HG03558 (cell line): Measurements from ENCODE around the gene WNT11.

Experiments
- ATAC-seq: cut with Tn5 transposase; IDR thresholded peaks from one replicate; pipeline ENCODE4 v1.9.1; 2021; ENCODE audit warnings: moderate number of reproducible peaks; ENCODE audit not compliant: unreplicated experiment; ENCODE audit errors: extremely low read depth

WNT11 gene

DNA sequence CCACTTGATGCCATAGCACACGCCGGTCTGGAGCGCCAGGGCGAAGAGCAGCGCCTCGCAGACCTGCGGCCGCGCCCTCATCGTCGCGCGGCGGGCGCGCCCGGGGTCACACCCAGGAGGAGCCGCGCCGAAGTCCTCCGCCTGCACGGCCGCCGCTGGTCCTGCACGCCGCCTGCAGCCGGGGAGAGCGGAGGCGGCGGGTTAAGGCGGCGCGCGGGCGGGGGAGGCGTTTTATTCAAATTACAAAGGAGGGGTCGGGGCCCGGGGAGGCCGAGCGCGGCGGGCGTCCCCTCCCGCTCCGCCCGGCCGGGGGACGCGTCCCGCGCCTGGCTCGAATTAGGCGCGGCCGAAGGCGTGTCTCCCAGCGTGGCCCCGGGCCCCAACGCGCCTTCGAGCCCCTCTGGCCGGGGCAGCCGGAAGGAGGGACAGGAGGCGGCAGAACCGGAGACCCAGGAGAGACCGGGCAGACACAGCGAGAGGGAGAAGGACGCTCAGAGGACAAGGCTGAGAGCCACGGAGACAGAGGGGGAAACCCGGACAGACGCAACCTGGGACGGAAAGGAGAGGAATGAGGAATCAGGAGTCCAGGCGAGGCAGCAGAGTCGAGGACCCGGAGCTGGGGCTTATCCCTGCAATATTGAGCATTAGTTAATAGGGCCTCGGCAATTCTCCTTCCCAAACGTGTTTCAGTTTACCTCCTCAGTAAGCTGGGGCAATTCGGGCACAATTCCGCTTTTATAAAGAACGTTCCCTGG is at the start of gene WNT11:
Gene WNT11 (minus strand): TSS at position 176 of the 755 bp plus-strand sequence. CDS start 95 bp downstream, at position 81.
- ATAC-seq, result no peak

DNA sequence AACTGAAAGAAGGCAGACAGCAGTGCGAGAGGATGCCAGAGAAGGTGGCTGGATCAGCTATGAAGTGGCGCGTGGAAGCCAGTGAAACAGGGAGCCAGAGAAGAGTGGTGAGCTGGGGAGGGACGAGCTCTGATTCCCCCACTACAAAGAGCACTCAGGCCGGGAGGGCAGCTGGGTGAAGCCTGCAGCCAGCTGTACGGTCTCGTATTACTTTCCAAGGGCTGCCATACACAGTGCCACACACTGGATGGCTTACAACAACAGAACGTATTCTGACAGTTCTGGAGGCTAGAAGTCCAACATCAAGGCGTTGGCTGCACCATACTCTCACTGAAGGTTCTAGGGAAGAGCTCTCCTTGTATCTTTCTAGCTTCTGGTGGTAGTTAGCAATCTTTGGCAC is 47.1 kb upstream of the WNT11 start:
- no peak for ATAC-seq

DNA sequence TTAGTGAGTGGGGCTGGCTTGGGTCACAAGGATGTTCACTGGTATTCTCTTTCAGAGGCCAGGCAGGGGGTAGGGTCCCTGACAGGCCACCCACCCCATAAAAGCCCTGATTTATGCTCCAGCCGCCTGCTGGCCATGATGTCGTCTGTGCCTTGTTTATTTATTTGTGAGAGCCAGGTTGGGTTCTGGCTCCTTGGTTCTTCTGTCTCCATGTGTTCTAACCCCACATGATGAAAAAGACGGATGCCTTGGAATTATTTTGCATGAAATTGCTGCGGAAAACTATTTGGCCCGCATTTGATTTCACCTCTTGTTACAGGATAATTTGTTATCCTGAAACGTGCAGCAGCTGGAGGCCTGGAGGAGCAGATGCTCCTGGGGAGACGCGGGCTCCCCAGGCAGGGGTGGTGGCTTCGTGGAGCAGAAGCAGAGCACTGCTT is 46.3 kb upstream of the WNT11 start:
- no peak for ATAC-seq

DNA sequence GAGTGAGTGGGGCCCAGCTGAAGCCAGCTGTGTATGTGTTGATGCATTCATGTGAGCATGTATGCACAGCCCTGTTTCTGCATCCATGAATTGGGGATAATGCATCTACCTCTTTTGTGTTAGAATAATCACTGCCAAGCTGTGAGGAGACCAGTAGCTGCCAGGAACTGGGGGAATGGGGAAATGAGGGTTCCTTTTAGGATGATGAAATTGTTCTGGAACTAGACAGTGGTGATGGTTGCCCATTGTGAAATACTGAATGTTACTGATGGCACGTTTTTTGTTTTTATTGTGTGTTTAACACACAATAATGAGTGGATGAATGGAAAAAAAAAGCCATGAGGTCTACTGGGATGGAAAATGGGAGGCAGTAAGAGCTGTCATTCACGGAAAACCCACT is 45.3 kb upstream of the WNT11 start:
- no peak for ATAC-seq

DNA sequence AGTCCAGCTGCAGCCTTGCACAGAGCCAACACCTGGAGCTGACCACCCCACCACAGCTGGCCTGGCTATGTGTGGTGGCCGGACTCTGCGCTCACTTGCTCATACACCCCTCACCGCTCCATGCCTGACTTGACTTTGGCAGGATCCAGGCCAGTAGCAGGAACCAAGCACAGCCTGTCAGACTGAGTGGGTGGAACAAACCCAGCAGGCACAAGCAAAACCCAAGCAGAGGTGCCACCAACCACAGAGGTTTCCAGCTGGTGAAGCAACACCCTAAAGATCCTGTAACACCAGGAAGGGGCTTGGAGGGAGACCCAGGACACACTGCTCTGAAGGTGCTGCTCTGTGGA is 44.9 kb upstream of the WNT11 start:
- ATAC-seq, result no peak

DNA sequence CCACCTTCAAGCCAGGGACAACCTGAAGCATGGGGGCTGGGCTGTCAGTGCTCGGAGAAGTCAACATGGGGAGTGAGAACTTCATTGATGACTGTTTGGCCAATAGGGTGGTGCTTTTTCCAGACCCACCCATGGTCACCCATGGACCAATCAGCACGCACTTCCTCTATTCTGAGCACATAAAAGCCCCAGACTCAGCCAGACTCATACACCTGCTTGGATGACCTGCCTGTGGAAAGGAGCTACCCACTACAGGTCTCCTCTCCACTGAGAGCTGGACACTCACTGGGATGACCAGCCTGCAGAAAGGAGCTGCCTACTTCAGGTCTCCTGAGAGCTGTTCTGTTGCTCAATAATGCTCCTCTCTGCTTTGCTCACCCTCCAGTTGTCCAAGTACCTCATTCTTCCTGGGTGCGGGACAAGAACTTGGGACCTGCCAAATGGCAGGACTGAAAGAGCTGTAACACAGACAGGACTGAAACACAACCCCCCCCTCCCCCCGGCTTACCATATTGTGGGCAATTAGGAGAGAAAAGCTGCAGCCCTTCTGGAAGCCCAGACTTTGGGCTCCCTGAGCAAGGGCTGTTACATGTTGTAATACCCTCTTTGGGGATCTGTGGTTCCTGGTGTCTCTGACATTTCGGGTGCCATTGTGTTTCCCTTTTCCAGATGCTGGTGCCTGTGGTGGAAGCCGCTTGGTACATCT is 44.4 kb upstream of the WNT11 start:
- no peak for ATAC-seq

DNA sequence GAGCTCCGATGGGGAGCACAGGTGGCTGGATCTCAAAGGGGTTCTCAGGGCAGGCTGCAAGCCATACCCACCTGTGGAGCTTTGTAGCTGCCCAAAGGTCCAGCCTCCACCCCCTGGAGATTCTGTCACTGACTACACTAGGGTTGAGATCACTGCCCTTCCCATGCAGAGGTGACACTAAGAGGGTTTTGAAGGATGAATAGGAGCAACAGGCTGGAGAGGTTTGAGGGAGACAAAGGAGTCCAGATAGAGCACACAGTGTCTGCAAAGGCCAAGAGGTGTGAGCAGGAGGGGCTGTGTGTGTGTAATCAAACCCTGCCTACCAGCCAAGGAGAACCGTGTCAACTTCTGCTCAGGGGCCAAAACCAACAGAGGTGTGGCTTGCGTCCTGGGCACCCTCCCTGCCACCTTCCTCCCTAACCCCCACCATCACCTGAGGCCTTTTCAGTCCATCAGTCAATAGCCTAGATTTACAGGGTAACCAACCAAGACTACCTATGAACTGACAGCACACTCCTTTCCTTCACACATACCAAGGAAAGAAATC is 43.0 kb upstream of the WNT11 start:
- ATAC-seq, result no peak

DNA sequence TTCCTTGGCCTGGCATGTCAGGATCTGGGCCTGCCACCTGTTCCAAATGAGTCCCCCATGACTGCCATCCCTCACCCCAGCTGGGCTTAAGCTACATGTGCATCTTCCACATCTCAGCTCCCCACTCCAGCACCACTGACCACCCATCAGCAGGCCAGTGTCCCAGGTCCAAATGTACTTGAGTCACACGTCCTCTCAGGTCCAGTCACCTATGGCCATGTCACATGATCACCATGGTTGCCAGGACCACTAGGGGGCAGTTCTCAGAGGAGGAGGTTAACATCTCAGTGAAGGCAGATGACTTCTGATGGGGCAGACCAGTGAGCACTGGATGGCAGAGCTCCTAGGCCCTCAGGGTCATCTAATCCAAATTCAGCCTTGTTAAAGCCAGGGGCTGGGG is 41.9 kb upstream of the WNT11 start:
- ATAC-seq, result no peak

DNA sequence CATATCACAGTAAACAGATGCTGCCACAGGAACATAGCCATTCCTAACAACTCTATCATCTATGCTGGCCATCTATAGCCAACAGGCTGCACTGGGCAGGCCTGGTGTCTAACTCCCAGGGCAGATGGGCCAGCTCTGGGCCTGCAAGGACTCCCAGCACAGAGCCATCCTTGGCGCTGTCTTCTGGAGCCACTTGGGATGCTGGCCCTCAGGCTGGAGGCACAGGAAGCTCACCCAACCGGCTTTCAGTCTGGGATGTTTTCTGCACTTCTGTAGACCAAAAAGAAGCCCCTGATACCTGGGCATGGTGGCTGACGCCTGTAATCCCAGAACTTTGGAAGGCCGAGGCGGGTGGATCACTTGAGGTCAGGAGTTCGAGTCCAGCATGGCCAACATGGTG is 40.8 kb upstream of the WNT11 start:
- ATAC-seq, result no peak

DNA sequence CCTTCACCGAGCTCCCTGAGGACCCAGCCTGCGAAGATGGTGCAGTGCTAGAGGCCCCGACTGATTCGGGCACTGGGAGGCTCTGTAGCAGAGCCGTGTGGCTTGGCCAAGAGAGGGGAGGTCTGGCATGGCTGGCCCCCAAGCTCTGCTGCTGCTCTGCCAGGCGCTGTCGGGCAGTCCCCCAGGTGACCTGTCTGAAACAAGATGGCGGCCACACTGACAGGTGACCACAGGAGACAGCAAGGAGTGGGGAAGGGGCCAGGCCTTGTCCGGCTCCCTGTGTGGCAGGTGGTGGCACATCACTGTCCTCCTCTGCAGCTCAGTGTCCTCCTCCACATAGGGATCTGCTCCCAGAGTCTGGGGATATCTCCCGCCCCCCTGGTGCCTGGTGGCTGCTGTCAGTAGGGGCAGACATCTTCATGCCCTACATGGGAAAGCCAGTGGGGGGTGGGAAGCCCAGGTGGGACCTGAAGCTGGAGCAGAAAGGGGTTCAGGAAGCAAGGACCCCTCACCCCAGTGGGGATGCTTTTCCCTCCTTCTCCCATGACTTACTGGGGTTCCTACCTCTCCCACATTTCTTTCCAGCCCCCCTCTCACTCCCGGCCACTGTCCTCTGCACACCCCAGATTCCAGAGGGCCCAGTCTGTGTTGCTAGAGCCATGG is 40.1 kb upstream of the WNT11 start:
- no peak for ATAC-seq

DNA sequence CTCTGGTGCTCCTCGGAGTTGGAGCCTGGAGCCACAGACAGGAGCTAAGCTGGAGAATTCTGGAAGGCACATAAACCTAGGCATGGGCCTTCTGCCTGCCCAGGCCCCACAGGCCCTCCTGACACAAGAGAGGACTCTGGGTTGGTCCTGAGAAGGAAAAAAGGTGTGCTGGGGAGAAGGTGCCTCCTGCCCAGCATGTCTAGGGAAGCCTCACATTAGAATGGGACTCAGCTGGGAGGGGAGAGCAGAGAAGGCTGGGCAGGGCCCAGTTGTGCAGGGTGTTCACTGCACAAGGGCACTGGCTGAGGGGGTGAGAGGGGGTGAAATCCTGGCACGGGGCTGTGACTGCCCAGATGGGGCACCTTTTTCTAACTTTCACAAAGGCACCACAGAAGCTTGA is 39.4 kb upstream of the WNT11 start:
- no peak for ATAC-seq

DNA sequence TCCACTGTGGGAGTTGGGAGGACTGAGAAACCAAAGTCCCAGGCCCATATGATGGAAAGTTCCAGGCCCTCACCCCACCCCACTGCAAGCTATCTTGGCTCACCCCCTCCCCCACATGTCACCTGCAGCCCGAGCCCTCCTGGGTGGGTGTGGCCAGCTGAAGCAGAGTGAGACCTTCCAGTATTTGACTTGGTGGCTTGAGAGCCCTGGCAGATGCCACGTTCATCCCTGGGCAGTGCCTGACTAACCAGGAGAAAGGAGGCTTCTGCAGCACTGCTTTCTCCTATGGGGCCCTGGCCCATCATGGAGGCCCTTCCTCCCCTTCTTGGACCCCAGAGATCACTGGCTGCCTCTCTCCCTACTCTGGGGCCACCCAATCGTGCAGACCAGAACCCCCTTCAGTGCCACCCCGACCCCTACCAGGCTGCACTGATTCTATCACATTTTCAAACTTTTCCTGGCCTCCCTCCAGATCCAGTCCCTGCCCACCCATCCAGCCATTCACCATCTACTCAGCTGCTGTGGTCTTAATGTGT is 38.1 kb upstream of the WNT11 start:
- no peak for ATAC-seq

DNA sequence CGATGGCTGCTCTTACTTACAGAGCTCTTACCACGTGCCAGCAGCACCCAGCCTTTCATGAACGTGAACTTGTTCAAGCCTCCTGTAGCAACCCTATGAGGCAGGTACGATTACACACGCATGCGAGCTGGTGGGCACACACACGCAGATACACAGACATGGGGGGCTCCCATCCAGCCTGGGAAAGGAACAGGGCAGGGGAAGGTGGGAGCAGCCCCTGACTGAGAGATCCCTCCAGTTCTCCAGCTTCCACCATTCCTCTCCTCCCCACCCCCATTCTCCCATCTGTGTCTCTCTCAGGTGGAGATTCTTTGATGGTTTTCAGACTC is 37.6 kb upstream of the WNT11 start:
- ATAC-seq, result no peak

DNA sequence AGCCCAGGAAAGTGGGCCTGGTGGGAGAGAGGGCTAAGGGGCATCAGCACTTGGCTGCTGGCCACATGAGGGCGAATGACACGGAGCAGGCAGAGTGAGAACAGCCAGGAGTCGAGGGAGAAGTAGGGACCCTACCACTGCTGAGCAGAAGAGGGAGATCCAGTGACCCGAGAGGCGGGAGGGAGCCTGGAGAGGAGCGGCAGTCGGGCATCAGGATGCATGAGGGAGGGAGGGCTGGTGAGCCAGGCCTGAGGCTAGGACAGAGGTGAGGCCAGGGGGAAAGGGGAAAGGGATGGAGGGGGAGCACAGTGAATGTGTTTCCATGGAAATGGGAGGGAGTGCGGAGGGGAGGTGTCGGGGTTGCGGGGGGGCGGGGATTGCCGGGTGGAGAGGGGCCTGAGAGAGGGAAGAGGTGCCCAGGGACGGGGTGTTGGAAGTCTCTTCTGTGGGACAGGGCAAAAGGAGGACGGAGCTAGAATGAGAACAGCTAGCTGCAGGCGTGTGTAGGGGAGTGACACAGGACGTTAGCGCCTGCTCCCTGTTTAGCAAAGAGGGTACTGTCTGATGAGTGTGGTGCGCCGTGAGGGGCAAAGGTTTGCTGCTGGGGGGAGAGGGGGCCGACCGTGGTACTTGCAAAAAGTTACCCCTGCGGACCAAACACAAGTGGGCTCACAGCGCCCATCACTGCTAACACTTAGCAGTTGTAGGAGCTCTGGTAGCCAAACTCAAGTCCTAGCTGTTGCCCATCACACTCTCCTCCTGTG is 37.1 kb upstream of the WNT11 start:
- no peak for ATAC-seq

DNA sequence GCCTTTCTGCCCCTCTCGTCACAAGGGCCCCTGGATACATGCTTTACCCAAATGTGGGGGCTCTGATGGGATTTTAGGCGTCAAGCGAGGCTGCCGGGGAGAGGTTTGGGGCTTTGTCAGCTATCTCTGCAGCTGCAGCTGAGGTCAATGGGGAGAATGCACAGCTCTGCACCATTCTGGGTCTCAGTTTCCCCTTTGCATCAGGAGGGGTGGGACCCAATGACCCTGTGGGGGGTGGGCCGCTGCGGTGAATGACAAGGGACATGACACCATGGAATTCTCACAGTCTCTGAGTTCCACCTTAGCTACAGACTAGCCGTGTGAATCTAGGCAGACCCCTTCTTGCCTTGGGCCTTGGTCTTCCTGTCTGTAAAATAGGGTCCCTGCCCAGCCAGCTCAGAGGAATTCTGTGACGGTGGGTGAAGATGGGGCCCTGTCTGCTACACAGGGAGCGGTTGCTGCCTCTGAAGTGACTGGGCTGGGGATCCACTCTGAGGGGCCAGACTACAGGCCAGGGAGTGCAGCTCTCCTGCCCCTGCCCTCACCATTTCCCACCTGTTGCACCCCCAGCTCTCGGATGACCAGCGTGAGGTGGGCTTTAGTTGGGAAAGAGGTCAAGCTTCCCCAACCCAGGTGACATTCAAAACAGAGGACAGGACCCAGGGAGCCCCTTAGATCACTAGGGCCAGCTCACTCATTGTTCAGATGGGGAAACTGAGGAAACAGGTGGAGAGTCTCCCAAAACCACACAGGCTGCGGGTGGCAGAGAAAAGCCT is 35.9 kb upstream of the WNT11 start:
- ATAC-seq, result no peak

DNA sequence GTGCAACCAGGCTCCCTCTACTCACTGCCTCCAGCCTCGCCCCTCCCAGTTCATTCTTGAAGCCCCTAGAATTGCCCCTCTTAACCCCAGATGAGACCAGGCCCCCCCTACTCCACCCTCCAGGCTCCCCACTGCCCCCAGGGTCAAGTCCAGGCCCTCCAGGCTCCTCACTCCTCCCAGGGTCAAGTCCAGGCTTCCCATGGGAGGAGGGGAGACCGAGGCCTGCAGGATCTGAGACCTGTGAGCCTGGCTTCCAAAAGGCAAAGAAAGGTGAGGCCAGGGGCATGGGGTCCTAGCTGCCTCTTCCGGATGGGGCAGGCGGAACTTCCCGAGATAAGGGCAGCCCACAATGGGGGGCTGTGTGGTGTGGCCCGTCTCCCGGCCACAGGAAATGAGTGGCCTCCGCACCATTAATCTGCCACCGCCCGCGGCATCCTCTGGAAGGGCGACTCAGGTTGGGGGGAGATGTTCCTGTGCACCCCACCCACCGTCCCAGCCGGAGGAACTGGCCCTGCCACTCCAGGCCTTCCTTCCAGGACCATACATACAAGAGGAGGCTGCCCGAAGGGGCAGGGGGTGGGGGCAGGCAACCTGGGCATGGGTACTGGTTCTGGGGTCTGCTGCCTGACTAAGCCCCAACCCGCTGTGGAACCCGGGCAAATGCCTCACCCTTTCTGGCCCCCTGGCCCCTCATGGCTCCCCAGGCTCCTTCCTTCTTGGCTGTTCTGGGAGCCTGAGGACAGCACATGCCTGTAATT is 35.1 kb upstream of the WNT11 start:
- ATAC-seq, result no peak

DNA sequence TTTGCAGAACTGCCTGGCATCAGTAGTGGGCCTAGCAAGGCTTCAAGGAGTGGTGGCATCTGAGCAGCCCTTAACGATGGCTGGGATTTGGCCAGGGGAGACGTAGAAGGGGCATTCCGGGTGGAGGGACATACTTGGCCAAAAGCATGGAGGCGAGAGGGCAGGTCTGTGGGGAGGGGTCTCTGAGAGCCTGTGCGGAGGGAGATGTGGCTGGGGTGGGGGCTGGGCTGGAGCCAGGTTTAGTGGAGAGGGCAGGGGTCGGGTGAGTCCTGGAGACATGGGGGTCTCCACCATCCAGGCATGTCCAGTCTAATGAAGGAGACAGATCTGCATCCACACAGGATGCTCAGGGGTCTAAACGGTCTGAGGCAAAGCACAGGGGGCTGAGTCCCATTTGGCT is 34.4 kb upstream of the WNT11 start:
- no peak for ATAC-seq

DNA sequence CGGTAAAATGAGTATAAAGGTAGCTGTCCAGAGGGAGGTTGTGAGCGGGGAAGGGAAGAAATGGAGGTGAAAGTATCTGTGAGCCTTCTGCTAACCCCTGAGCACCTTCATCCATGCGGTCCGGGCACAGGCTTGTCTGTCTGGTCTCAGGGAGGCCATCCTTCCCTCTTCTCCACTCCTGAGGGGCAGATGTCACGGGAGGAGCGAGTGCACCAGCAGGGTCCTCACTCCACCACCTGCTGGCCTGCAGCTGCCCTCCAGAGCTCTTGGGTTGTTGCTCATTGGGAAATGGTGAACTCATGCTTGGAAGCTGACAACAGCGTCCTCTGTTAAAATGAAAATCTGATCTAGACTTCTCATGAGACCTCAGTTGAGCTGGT is 33.8 kb upstream of the WNT11 start:
- ATAC-seq, result no peak
